ENCODE measurements around the gene RGS14. TPM values are rescaled to one million over a fixed set of nuclear protein-coding genes. Genes with fewer than 3 reads are reported as not detected.

RGS14 gene
- total RNA-seq, 1 experiment from 2014 or later: 22.6 TPM

GRCh38 chr5:177367323-177367848 lies 9.7 kb downstream of the RGS14 start:
- Histone ChIP-seq H3K4me1 (ENCODE audit: low read length) (peaks cover 28% of the 10 kb centered on the region), H3K79me2 (ENCODE audit: low read length) (no peaks in the 10 kb centered on the region), H3K27ac (ENCODE audit: low read length) (no peak overlapping the region), H3K4me2 (ENCODE audit: low read depth, low read length, poor library complexity, severe bottlenecking) (no peak overlapping the region), H3K27me3 (ENCODE audit: low read length) (no peaks in the 10 kb centered on the region), H4K20me1 (ENCODE audit: insufficient read depth, low read depth, low read length) (no peaks in the 10 kb centered on the region), H3K9me3 (ENCODE audit: low read length) (no peaks in the 10 kb centered on the region), H2AFZ (ENCODE audit: low read length) (no peak overlapping the region), H3K9ac (ENCODE audit: low read length) (no peak overlapping the region), H3K36me3 (ENCODE audit: insufficient read depth, low read length) (peaks cover 4% of the 10 kb centered on the region), H3K4me3 (ENCODE audit: low read length) (no peak overlapping the region), H3K9me2 (replicated peaks; ENCODE audit: insufficient read depth, low read length) (no peaks in the 10 kb centered on the region)
- DNase-seq: no peak

- Histone ChIP-seq H2AFZ (ENCODE audit: low read length) (no peak overlapping the region), H4K20me1 (ENCODE audit: insufficient read depth, low read depth, low read length) (no peaks in the 10 kb centered on the region), H3K9me3 (ENCODE audit: low read length) (no peaks in the 10 kb centered on the region), H3K9me2 (replicated peaks; ENCODE audit: insufficient read depth, low read length) (no peaks in the 10 kb centered on the region), H3K79me2 (ENCODE audit: low read length) (no peaks in the 10 kb centered on the region), H3K4me1 (ENCODE audit: low read length) (peaks cover 21% of the 10 kb centered on the region), H3K36me3 (ENCODE audit: insufficient read depth, low read length) (peaks cover 4% of the 10 kb centered on the region), H3K9ac (ENCODE audit: low read length) (no peak overlapping the region), H3K27ac (ENCODE audit: low read length) (no peak overlapping the region), H3K4me3 (ENCODE audit: low read length) (no peak overlapping the region), H3K4me2 (ENCODE audit: low read depth, low read length, poor library complexity, severe bottlenecking) (no peak overlapping the region), H3K27me3 (ENCODE audit: low read length) (no peaks in the 10 kb centered on the region)
- no peak for DNase-seq
Measured at GRCh38 chr5:177367981-177368868, 10.5 kb downstream of the RGS14 start.

GRCh38 chr5:177368869-177369644 lies 11.3 kb downstream of the RGS14 start:
- H3K36me3 ChIP-seq (ENCODE audit: insufficient read depth, low read length): peaks cover 4% of the 10 kb centered on the region
- peak; percentile 76 for DNase-seq
- H4K20me1 ChIP-seq (ENCODE audit: insufficient read depth, low read depth, low read length): no peaks in the 10 kb centered on the region
- H2AFZ ChIP-seq (ENCODE audit: low read length): no peak overlapping the region
- H3K4me3 ChIP-seq (ENCODE audit: low read length): no peak overlapping the region
- no peak overlapping the region for H3K4me2 ChIP-seq (ENCODE audit: low read depth, low read length, poor library complexity, severe bottlenecking)
- no peaks in the 10 kb centered on the region for H3K9me2 ChIP-seq (replicated peaks; ENCODE audit: insufficient read depth, low read length)
- no peaks in the 10 kb centered on the region for H3K9me3 ChIP-seq (ENCODE audit: low read length)
- H3K27ac ChIP-seq (ENCODE audit: low read length): 0 out of 2 replicates have a peak overlapping the region, but pooled peaks have one; percentile 7
- no peaks in the 10 kb centered on the region for H3K27me3 ChIP-seq (ENCODE audit: low read length)
- peaks cover 15% of the 10 kb centered on the region for H3K4me1 ChIP-seq (ENCODE audit: low read length)
- no peaks in the 10 kb centered on the region for H3K79me2 ChIP-seq (ENCODE audit: low read length)
- H3K9ac ChIP-seq (ENCODE audit: low read length): no peak overlapping the region

GRCh38 chr5:177369645-177370440 lies 12.1 kb downstream of the RGS14 start:
- peaks cover 4% of the 10 kb centered on the region for H3K36me3 ChIP-seq (ENCODE audit: insufficient read depth, low read length)
- H3K9me2 ChIP-seq (replicated peaks; ENCODE audit: insufficient read depth, low read length): no peaks in the 10 kb centered on the region
- no peaks in the 10 kb centered on the region for H3K27me3 ChIP-seq (ENCODE audit: low read length)
- no peaks in the 10 kb centered on the region for H4K20me1 ChIP-seq (ENCODE audit: insufficient read depth, low read depth, low read length)
- no peak overlapping the region for H3K4me3 ChIP-seq (ENCODE audit: low read length)
- 0 out of 2 replicates have a peak overlapping the region, but pooled peaks have one; percentile 7 for H3K27ac ChIP-seq (ENCODE audit: low read length)
- H3K9ac ChIP-seq (ENCODE audit: low read length): no peak overlapping the region
- no peak overlapping the region for H2AFZ ChIP-seq (ENCODE audit: low read length)
- H3K4me2 ChIP-seq (ENCODE audit: low read depth, low read length, poor library complexity, severe bottlenecking): no peak overlapping the region
- peaks cover 15% of the 10 kb centered on the region for H3K4me1 ChIP-seq (ENCODE audit: low read length)
- DNase-seq: no peak
- H3K9me3 ChIP-seq (ENCODE audit: low read length): no peaks in the 10 kb centered on the region
- no peaks in the 10 kb centered on the region for H3K79me2 ChIP-seq (ENCODE audit: low read length)

GRCh38 chr5:177370488-177371119 lies 12.9 kb downstream of the RGS14 start:
- Histone ChIP-seq H3K4me1 (ENCODE audit: low read length) (peaks cover 15% of the 10 kb centered on the region), H3K36me3 (ENCODE audit: insufficient read depth, low read length) (peaks cover 4% of the 10 kb centered on the region), H2AFZ (ENCODE audit: low read length) (no peak overlapping the region)

GRCh38 chr5:177371120-177372033 lies 13.7 kb downstream of the RGS14 start:
- no peaks in the 10 kb centered on the region for H3K79me2 ChIP-seq (ENCODE audit: low read length)
- peaks cover 4% of the 10 kb centered on the region for H3K36me3 ChIP-seq (ENCODE audit: insufficient read depth, low read length)
- no peaks in the 10 kb centered on the region for H3K27me3 ChIP-seq (ENCODE audit: low read length)
- H3K9me3 ChIP-seq (ENCODE audit: low read length): no peaks in the 10 kb centered on the region
- no peaks in the 10 kb centered on the region for H3K9me2 ChIP-seq (replicated peaks; ENCODE audit: insufficient read depth, low read length)
- H3K9ac ChIP-seq (ENCODE audit: low read length): peak overlapping the region; percentile 53
- no peaks in the 10 kb centered on the region for H4K20me1 ChIP-seq (ENCODE audit: insufficient read depth, low read depth, low read length)
- no peak overlapping the region for H3K27ac ChIP-seq (ENCODE audit: low read length)
- no peak for DNase-seq
- peak overlapping the region; percentile 57 for H3K4me2 ChIP-seq (ENCODE audit: low read depth, low read length, poor library complexity, severe bottlenecking)
- peaks cover 15% of the 10 kb centered on the region for H3K4me1 ChIP-seq (ENCODE audit: low read length)
- H3K4me3 ChIP-seq (ENCODE audit: low read length): peak overlapping the region; percentile 62
- no peak overlapping the region for H2AFZ ChIP-seq (ENCODE audit: low read length)

More at GRCh38 chr5:177370488-177371119, 12.9 kb downstream of the RGS14 start:
- Histone ChIP-seq H3K27ac (ENCODE audit: low read length) (no peak overlapping the region), H3K4me3 (ENCODE audit: low read length) (no peak overlapping the region), H3K27me3 (ENCODE audit: low read length) (no peaks in the 10 kb centered on the region), H3K79me2 (ENCODE audit: low read length) (no peaks in the 10 kb centered on the region), H4K20me1 (ENCODE audit: insufficient read depth, low read depth, low read length) (no peaks in the 10 kb centered on the region), H3K9me3 (ENCODE audit: low read length) (no peaks in the 10 kb centered on the region), H3K4me2 (ENCODE audit: low read depth, low read length, poor library complexity, severe bottlenecking) (no peak overlapping the region), H3K9ac (ENCODE audit: low read length) (no peak overlapping the region), H3K9me2 (replicated peaks; ENCODE audit: insufficient read depth, low read length) (no peaks in the 10 kb centered on the region)
- DNase-seq: peak; percentile 91

Data from Karpas-422 (cell line).